OCI-LY3 (cell line): ENCODE measurements around the gene LYPD5.

Source experiments
- CTCF ChIP-seq: fragments of 200-600, 300-600 bp; sonication (generic); IDR thresholded peaks from 2 replicates; pipeline ENCODE4 v1.5.1; 2014; ENCODE audit warnings: antibody characterized with exemption, low read length, low read depth
- EZH2phosphoT487 ChIP-seq: fragments of 200-600 bp; shearing (Covaris generic); IDR thresholded peaks from 2 replicates; pipeline ENCODE4 v1.6.1; 2018; ENCODE audit warnings: antibody characterized with exemption, mixed run types, low read depth

GRCh38 chr19:43811837-43812236, 9.6 kb upstream of the LYPD5 start:
- TF ChIP-seq CTCF = no peak
- no peak for TF ChIP-seq EZH2phosphoT487
